Activated CD8-positive, alpha-beta memory T cell treated with anti-CD3 and anti-CD28 coated beads, Interleukin-2, amount 50 U/mL, for 4 hours (primary cell): ENCODE results near the gene NTM.

Experiments used
- DNase-seq: peaks from one replicate; pipeline ENCODE4 v3.0.0-alpha.2; 2020

Gene NTM

GRCh38 chr11:131572423-131572822 is 202.0 kb downstream of the NTM start:
- DNase-seq = no peak

- DNase-seq = no peak
Measured at GRCh38 chr11:131579932-131580387, 209.5 kb downstream of the NTM start.

- DNase-seq = no peak
Measured at GRCh38 chr11:131580476-131580875, 210.1 kb downstream of the NTM start.

- DNase-seq = no peak
Measured at GRCh38 chr11:131581046-131581445, 210.6 kb downstream of the NTM start.

GRCh38 chr11:131582021-131582525 is 211.7 kb downstream of the NTM start:
- DNase-seq = no peak

- DNase-seq = no peak
Measured at GRCh38 chr11:131583421-131583820, 213.0 kb downstream of the NTM start.

- no peak for DNase-seq
Measured at GRCh38 chr11:131583938-131584337, 213.5 kb downstream of the NTM start.

- DNase-seq = no peak
Measured at GRCh38 chr11:131584785-131585592, 214.6 kb downstream of the NTM start.

- DNase-seq = no peak
Measured at GRCh38 chr11:131588057-131588456, 217.6 kb downstream of the NTM start.

- no peak for DNase-seq
Measured at GRCh38 chr11:131591051-131591461, 220.6 kb downstream of the NTM start.

- DNase-seq = no peak
Measured at GRCh38 chr11:131592152-131592551, 221.7 kb downstream of the NTM start.

- DNase-seq = no peak
Measured at GRCh38 chr11:131592734-131593133, 222.3 kb downstream of the NTM start.

- DNase-seq = no peak
Measured at GRCh38 chr11:131593301-131593700, 222.9 kb downstream of the NTM start.

GRCh38 chr11:131595797-131596196 is 225.4 kb downstream of the NTM start:
- DNase-seq = no peak

GRCh38 chr11:131597890-131598289 is 227.5 kb downstream of the NTM start:
- DNase-seq = no peak

- DNase-seq = no peak
Measured at GRCh38 chr11:131598305-131598704, 227.9 kb downstream of the NTM start.

- no peak for DNase-seq
Measured at GRCh38 chr11:131599285-131599684, 228.9 kb downstream of the NTM start.

GRCh38 chr11:131600628-131601027 is 230.2 kb downstream of the NTM start:
- DNase-seq = no peak

GRCh38 chr11:131601586-131601985 is 231.2 kb downstream of the NTM start:
- no peak for DNase-seq

GRCh38 chr11:131602431-131602830 is 232.0 kb downstream of the NTM start:
- DNase-seq = no peak

GRCh38 chr11:131606811-131607335 is 236.5 kb downstream of the NTM start:
- no peak for DNase-seq

GRCh38 chr11:131609337-131609736 is 238.9 kb downstream of the NTM start:
- DNase-seq = no peak

- DNase-seq = no peak
Measured at GRCh38 chr11:131609921-131610320, 239.5 kb downstream of the NTM start.

GRCh38 chr11:131611322-131611721 is 240.9 kb downstream of the NTM start:
- no peak for DNase-seq

- no peak for DNase-seq
Measured at GRCh38 chr11:131612533-131612932, 242.1 kb downstream of the NTM start.
